Caco-2 (cell line): ENCODE data around the gene PIK3CG. TPM values are rescaled to one million over a fixed set of nuclear protein-coding genes. Genes with fewer than 3 reads are reported as not detected.
"Not testable (repeated sequence)": the region's sequence is repeated elsewhere in the genome, so short reads cannot be mapped to it uniquely, and the experiment has no call there.

Experiments
- BruUV-seq: library from RNA; stranded (reverse); fragments of 400-500 nt; replicated peaks from 2 replicates; lab custom pipeline; 2021; lab: Mats Ljungman, UMichigan
- CTCF ChIA-PET: fragments of 300-600 bp; sonication (Branson Sonifier 250); formaldehyde crosslinking; loops from one replicate; lab custom pipeline; 2022; ENCODE audit warnings: antibody characterized with exemption; lab: Charles Lee
- POLR2A ChIA-PET: fragments of 300-600 bp; sonication (Branson Sonifier 250); formaldehyde crosslinking; loops from one replicate; lab custom pipeline; 2022; ENCODE audit warnings: antibody characterized with exemption; lab: Charles Lee
- DNase-seq, 2 experiments: peaks; one replicate each; pipeline versions ENCODE4 v3.0.0 to v3.0.0-alpha.2; 2020 to 2022
- H3K27me3 ChIP-seq: replicated peaks from 2 replicates; pipeline ENCODE4 v1.6.0; 2011; ENCODE audit warnings: low read length; ENCODE audit not compliant: control insufficient read depth, insufficient read depth
- H3K36me3 ChIP-seq: 2 replicates; pipeline ENCODE4 v1.5.1; 2011; ENCODE audit warnings: low read length; ENCODE audit not compliant: control insufficient read depth, insufficient read depth
- H3K4me1 ChIP-seq: fragments of 250-450 bp; sonication (Bioruptor Pico); 2 replicates; pipeline ENCODE4 v1.5.1; 2020; ENCODE audit warnings: mild to moderate bottlenecking
- H3K4me3 ChIP-seq: 2 replicates; pipeline ENCODE4 v1.5.1; 2011; ENCODE audit warnings: low read depth, mild to moderate bottlenecking, control low read depth, low read length
- H3K9me3 ChIP-seq: fragments of 250-450 bp; sonication (Bioruptor Pico); 2 replicates; pipeline ENCODE4 v1.5.1; 2020; ENCODE audit warnings: mild to moderate bottlenecking, moderate library complexity
- H3K27ac Mint-ChIP-seq: one replicate; pipeline ENCODE4 v1.8.0; 2022; ENCODE audit warnings: mixed read lengths; ENCODE audit not compliant: unreplicated experiment
- H3K27me3 Mint-ChIP-seq: one replicate; pipeline ENCODE4 v1.8.0; 2022; ENCODE audit warnings: mixed read lengths; ENCODE audit not compliant: insufficient read depth, unreplicated experiment
- H3K36me3 Mint-ChIP-seq: one replicate; pipeline ENCODE4 v1.8.0; 2022; ENCODE audit warnings: mild to moderate bottlenecking, mixed read lengths; ENCODE audit not compliant: insufficient read depth, unreplicated experiment
- H3K4me1 Mint-ChIP-seq: one replicate; pipeline ENCODE4 v1.8.0; 2022; ENCODE audit warnings: low read depth, mixed read lengths; ENCODE audit not compliant: unreplicated experiment
- H3K4me3 Mint-ChIP-seq: one replicate; pipeline ENCODE4 v1.8.0; 2022; ENCODE audit warnings: mild to moderate bottlenecking, moderate library complexity, mixed read lengths; ENCODE audit not compliant: unreplicated experiment
- H3K9me3 Mint-ChIP-seq: one replicate; pipeline ENCODE4 v1.8.0; 2022; ENCODE audit warnings: mixed read lengths; ENCODE audit not compliant: unreplicated experiment
- intact Hi-C: fragments of 100-400 bp; cut with micrococcal nuclease; formaldehyde crosslinking; loops from one replicate; pipeline ENCODE4 v1.10.0; 2022; ENCODE audit not compliant: unreplicated experiment
- total RNA-seq: library from RNA; stranded (reverse); gene quantifications from 2 replicates; pipeline ENCODE4 v1.2.3, GENCODE V29; 2022
- TF ChIP-seq, protein P1 (sequence below), 2 experiments: fragments of 200-600 bp in 1 of 2; IDR thresholded peaks; 1 replicate in 1 of 2; 2 replicates in 1 of 2; pipeline versions ENCODE4 v1.5.1 to v1.8.0; 2011 to 2022; ENCODE audit warnings: antibody characterized with exemption in 1 of 2, control low read depth in 1 of 2, inconsistent platforms in 1 of 2, low read depth in 1 of 2, low read length in 1 of 2, mild to moderate bottlenecking in 1 of 2, moderate library complexity in 1 of 2; ENCODE audit not compliant: insufficient read depth in 1 of 2, severe bottlenecking in 1 of 2, unreplicated experiment in 1 of 2

PIK3CG gene
- total RNA-seq, 1 experiment from 2014 or later = not detected

DNA sequence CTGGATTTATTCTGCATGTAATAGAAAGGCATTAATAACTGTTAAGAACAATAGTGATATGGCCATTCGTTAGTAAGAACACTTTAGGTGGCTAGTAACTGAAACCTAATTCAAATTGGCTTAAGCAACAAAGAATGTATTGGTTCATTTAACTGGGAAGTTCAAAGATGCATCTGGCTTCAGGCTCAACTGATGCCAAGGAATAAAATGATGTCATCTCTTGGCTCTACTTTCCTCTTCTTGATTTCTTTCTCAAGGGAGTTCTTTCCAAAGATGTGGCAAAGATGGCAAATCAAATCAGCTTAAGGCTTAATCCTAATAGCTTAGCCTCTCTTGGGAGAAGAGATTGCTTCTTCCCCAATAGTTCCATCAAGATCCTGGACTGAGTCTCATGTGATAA is 51.6 kb downstream of the PIK3CG start:
- Histone ChIP-seq H3K4me3 (no peak overlapping the region), H3K27me3 (no peaks in the 10 kb centered on the region), H3K36me3 (no peaks in the 10 kb centered on the region), H3K4me1 (no peaks in the 10 kb centered on the region), H3K9me3 (no peaks in the 10 kb centered on the region)
- no peak for DNase-seq
- ChIA-PET POLR2A (no interaction called here), CTCF (no interaction called here)
- TF ChIP-seq, protein P1, sequence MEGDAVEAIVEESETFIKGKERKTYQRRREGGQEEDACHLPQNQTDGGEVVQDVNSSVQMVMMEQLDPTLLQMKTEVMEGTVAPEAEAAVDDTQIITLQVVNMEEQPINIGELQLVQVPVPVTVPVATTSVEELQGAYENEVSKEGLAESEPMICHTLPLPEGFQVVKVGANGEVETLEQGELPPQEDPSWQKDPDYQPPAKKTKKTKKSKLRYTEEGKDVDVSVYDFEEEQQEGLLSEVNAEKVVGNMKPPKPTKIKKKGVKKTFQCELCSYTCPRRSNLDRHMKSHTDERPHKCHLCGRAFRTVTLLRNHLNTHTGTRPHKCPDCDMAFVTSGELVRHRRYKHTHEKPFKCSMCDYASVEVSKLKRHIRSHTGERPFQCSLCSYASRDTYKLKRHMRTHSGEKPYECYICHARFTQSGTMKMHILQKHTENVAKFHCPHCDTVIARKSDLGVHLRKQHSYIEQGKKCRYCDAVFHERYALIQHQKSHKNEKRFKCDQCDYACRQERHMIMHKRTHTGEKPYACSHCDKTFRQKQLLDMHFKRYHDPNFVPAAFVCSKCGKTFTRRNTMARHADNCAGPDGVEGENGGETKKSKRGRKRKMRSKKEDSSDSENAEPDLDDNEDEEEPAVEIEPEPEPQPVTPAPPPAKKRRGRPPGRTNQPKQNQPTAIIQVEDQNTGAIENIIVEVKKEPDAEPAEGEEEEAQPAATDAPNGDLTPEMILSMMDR (IDR thresholded peaks at IDR 0.05; ENCODE audit: insufficient read depth in 1 of 2, low read depth in 1 of 2, low read length in 1 of 2, severe bottlenecking in 1 of 2, unreplicated experiment in 1 of 2) = no peak
- no peaks in the 10 kb centered on the region for H3K9me3 Mint-ChIP-seq
- intact Hi-C loops = no loop called here
- H3K27me3 Mint-ChIP-seq = peaks cover 15% of the 10 kb centered on the region
- no peak overlapping the region for H3K4me3 Mint-ChIP-seq
- H3K36me3 Mint-ChIP-seq = no peaks in the 10 kb centered on the region
- BruUV-seq = no TSS peak
- H3K27ac Mint-ChIP-seq = no peak overlapping the region
- H3K4me1 Mint-ChIP-seq = no peaks in the 10 kb centered on the region

DNA sequence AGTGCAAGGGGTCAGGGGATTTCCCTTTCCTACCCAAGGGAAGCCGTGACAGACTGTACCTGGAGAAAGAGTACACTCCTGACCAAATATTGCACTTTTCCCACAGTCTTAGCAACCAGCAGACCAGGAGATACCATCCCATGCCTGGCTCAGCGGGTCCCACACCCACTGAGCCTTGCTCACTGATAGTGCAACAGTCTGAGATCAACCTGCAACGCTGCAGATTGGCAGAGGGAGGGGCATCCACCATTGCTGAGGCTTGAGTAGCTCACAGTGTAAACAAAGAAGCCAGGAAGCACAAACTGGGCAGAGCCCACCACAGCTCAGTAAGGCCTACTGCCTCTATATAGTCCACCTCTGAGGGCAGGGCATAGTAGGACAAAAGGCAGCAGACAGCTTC is 53.9 kb downstream of the PIK3CG start:
- Mint-ChIP-seq H3K36me3 (no peaks in the 10 kb centered on the region), H3K27me3 (peaks cover 22% of the 10 kb centered on the region), H3K4me1 (no peaks in the 10 kb centered on the region), H3K4me3 (no peak overlapping the region), H3K9me3 (no peaks in the 10 kb centered on the region), H3K27ac (no peak overlapping the region)
- no peaks in the 10 kb centered on the region for H3K36me3 ChIP-seq
- TF ChIP-seq, protein P1 (IDR thresholded peaks at IDR 0.05; ENCODE audit: insufficient read depth in 1 of 2, low read depth in 1 of 2, low read length in 1 of 2, severe bottlenecking in 1 of 2, unreplicated experiment in 1 of 2) = no peak
- no peak for DNase-seq
- no peak overlapping the region for H3K4me3 ChIP-seq
- intact Hi-C loops = no loop called here
- ChIA-PET CTCF (no interaction called here), POLR2A (no interaction called here)
- no peaks in the 10 kb centered on the region for H3K27me3 ChIP-seq
- H3K9me3 ChIP-seq = no peaks in the 10 kb centered on the region
- H3K4me1 ChIP-seq = no peaks in the 10 kb centered on the region
- BruUV-seq = no TSS peak

DNA sequence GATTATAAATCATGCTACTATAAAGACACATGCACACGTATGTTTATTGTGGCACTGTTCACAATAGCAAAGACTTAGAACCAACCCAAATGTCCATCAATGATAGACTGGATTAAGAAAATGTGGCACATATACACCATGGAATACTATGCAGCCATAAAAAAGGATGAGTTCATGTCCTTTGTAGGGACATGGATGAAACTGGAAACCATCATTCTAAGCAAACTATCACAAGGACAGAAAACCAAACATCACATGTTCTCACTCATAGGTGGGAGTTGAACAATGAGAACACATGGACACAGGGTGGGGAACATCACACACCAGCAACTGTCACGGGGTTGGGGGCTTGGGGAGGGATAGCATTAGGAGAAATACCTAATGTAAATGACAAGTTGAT is 59.4 kb downstream of the PIK3CG start:
- POLR2A ChIA-PET, H3K4me3 ChIP-seq, H3K4me1 ChIP-seq, H3K9me3 Mint-ChIP-seq, intact Hi-C loops, H3K27me3 ChIP-seq, H3K4me1 Mint-ChIP-seq, DNase-seq, H3K36me3 ChIP-seq, H3K4me3 Mint-ChIP-seq, BruUV-seq, H3K27ac Mint-ChIP-seq, H3K36me3 Mint-ChIP-seq, CTCF ChIA-PET, H3K9me3 ChIP-seq: not testable (repeated sequence)
- peaks cover 22% of the 10 kb centered on the region for H3K27me3 Mint-ChIP-seq

DNA sequence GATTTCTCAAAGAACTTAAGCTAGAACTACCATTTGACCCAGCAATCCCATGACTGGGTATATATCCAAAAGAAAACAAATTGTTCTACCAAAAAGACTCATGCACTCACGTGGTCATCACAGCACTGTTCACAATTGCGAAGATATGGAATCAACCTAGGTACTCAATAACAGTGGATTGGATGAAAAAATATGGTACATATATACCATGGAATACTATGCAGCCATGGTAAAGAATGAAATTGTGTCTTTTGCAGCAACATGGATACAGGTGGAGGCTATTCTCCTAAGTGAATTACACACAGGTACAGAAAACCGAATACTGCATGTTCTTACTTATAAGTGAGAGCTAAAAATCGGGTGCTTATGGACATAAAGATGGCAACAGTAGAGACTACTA is 61.8 kb downstream of the PIK3CG start:
- ChIA-PET POLR2A (no interaction called here), CTCF (no interaction called here)
- TF ChIP-seq, protein P1 (IDR thresholded peaks at IDR 0.05; ENCODE audit: insufficient read depth in 1 of 2, low read depth in 1 of 2, low read length in 1 of 2, severe bottlenecking in 1 of 2, unreplicated experiment in 1 of 2) = no peak
- no peak for DNase-seq
- Mint-ChIP-seq H3K27me3 (peaks cover 7% of the 10 kb centered on the region), H3K9me3 (peaks cover 8% of the 10 kb centered on the region), H3K36me3 (no peaks in the 10 kb centered on the region), H3K27ac (no peak overlapping the region), H3K4me1 (no peaks in the 10 kb centered on the region), H3K4me3 (no peak overlapping the region)
- BruUV-seq = no TSS peak
- H3K4me1 ChIP-seq = no peaks in the 10 kb centered on the region
- H3K4me3 ChIP-seq = no peak overlapping the region
- H3K9me3 ChIP-seq = no peaks in the 10 kb centered on the region
- H3K36me3 ChIP-seq = no peaks in the 10 kb centered on the region
- intact Hi-C loops = no loop called here
- no peaks in the 10 kb centered on the region for H3K27me3 ChIP-seq
